GM19240 (cell line): ENCODE data around the gene DHRS7B.
A peak's percentile ranks its signal among the peaks of the same experiment; 100 is the strongest.
"Not testable (repeated sequence)": the region's sequence is repeated elsewhere in the genome, so short reads cannot be mapped to it uniquely, and the experiment has no call there.

Source experiments
- DNase-seq: peaks from one replicate; pipeline ENCODE4 v3.0.0; 2011; ENCODE audit warnings: low spot score; ENCODE audit not compliant: insufficient read length

The DHRS7B gene

GRCh38 chr17:21126645-21127508 is at the start of gene DHRS7B:
TSS of gene DHRS7B (plus strand) at chr17:21126964. CDS start at chr17:21126972, 8 bp downstream.
- DNase-seq, result peak; percentile 92

GRCh38 chr17:21077281-21077680 is 49.5 kb upstream of the DHRS7B start:
- DNase-seq, result no peak

GRCh38 chr17:21078016-21078780 is 48.6 kb upstream of the DHRS7B start:
- no peak for DNase-seq

GRCh38 chr17:21079196-21079595 is 47.6 kb upstream of the DHRS7B start:
- no peak for DNase-seq

- no peak for DNase-seq
Measured at GRCh38 chr17:21082001-21082436, 44.7 kb upstream of the DHRS7B start.

- DNase-seq, result not testable (repeated sequence)
Measured at GRCh38 chr17:21085280-21085679, 41.5 kb upstream of the DHRS7B start.

GRCh38 chr17:21085707-21086106 is 41.1 kb upstream of the DHRS7B start:
- no peak for DNase-seq

GRCh38 chr17:21089145-21089544 is 37.6 kb upstream of the DHRS7B start:
- DNase-seq, result no peak

- DNase-seq, result peak; percentile 38
Measured at GRCh38 chr17:21089933-21090901, 36.5 kb upstream of the DHRS7B start.

GRCh38 chr17:21090902-21091618 is 35.7 kb upstream of the DHRS7B start:
- DNase-seq, result no peak

GRCh38 chr17:21094298-21094704 is 32.5 kb upstream of the DHRS7B start:
- DNase-seq, result no peak

GRCh38 chr17:21095735-21096134 is 31.0 kb upstream of the DHRS7B start:
- no peak for DNase-seq

GRCh38 chr17:21096874-21097273 is 29.9 kb upstream of the DHRS7B start:
- DNase-seq, result no peak

- peak; percentile 87 for DNase-seq
Measured at GRCh38 chr17:21098934-21099689, 27.7 kb upstream of the DHRS7B start.

- DNase-seq, result no peak
Measured at GRCh38 chr17:21100636-21101035, 26.1 kb upstream of the DHRS7B start.

- DNase-seq, result no peak
Measured at GRCh38 chr17:21104608-21105007, 22.2 kb upstream of the DHRS7B start.

GRCh38 chr17:21105064-21105894 is 21.5 kb upstream of the DHRS7B start:
- no peak for DNase-seq

- DNase-seq, result no peak
Measured at GRCh38 chr17:21106316-21106715, 20.4 kb upstream of the DHRS7B start.
